ENCODE measurements around the gene OR4S2. TPM values are rescaled to one million over a fixed set of nuclear protein-coding genes. Genes with fewer than 3 reads are reported as not detected.

Gene OR4S2
- total RNA-seq, 1 donor from 2014 or later = not detected

GRCh38 chr11:55697817-55698216 is 49.7 kb downstream of the OR4S2 start:
- Mint-ChIP-seq H3K27ac (no peak overlapping the region), H3K4me1 (ENCODE audit: unreplicated experiment) (no peaks in the 10 kb centered on the region), H3K27me3 (no peaks in the 10 kb centered on the region), H3K36me3 (no peaks in the 10 kb centered on the region), H3K9me3 (no peaks in the 10 kb centered on the region), H3K4me3 (no peak overlapping the region)
- no peak for DNase-seq (ENCODE audit: extremely low spot score, unreplicated experiment)
- TF ChIP-seq CTCF (conservative IDR thresholded peaks at IDR 0.05) = no peak

GRCh38 chr11:55701429-55701828 is 53.3 kb downstream of the OR4S2 start:
- no peak for TF ChIP-seq CTCF (conservative IDR thresholded peaks at IDR 0.05)
- no peak for DNase-seq (ENCODE audit: extremely low spot score, unreplicated experiment)
- Mint-ChIP-seq H3K36me3 (no peaks in the 10 kb centered on the region), H3K4me1 (ENCODE audit: unreplicated experiment) (no peaks in the 10 kb centered on the region), H3K9me3 (no peaks in the 10 kb centered on the region), H3K4me3 (no peak overlapping the region), H3K27me3 (no peaks in the 10 kb centered on the region), H3K27ac (no peak overlapping the region)

Other genes starting within 250 kb of the OR4S2 start
- gene OR4C15, start 93.9 kb upstream of the OR4S2 start, total RNA-seq (ENCODE audit: low replicate concordance) = not detected in 2 replicates
- not detected in 2 replicates for gene OR4C16, start 76.2 kb upstream of the OR4S2 start, total RNA-seq (ENCODE audit: low replicate concordance)
- gene OR4C11, start 40.7 kb upstream of the OR4S2 start, total RNA-seq (ENCODE audit: low replicate concordance) = not detected in 2 replicates
- gene OR4P4, start 13.2 kb upstream of the OR4S2 start, total RNA-seq (ENCODE audit: low replicate concordance) = not detected in 2 replicates
- gene OR4C6, start 13.9 kb downstream of the OR4S2 start, total RNA-seq (ENCODE audit: low replicate concordance) = not detected in 2 replicates
- gene OR5D13, start 125.1 kb downstream of the OR4S2 start, total RNA-seq (ENCODE audit: low replicate concordance) = not detected in 2 replicates
- gene OR5D14, start 147.2 kb downstream of the OR4S2 start, total RNA-seq (ENCODE audit: low replicate concordance) = not detected in 2 replicates
- gene OR5L1, start 163.0 kb downstream of the OR4S2 start, total RNA-seq (ENCODE audit: low replicate concordance) = not detected in 2 replicates
- not detected in 2 replicates for gene OR5D18, start 171.3 kb downstream of the OR4S2 start, total RNA-seq (ENCODE audit: low replicate concordance)
- gene OR5L2, start 178.9 kb downstream of the OR4S2 start, total RNA-seq (ENCODE audit: low replicate concordance) = not detected in 2 replicates
- not detected in 2 replicates for gene OR5D16, start 190.4 kb downstream of the OR4S2 start, total RNA-seq (ENCODE audit: low replicate concordance)
- gene TRIM51, start 235.0 kb downstream of the OR4S2 start, total RNA-seq (ENCODE audit: low replicate concordance) = not detected in 2 replicates